ENCODE results near the gene LYPD6.
"Not testable (repeated sequence)": the region's sequence is repeated elsewhere in the genome, so short reads cannot be mapped to it uniquely, and the experiment has no call there.

The LYPD6 gene

GRCh38 chr2:149330127-149331022 is at the start of gene LYPD6:
LYPD6 (plus strand) TSS chr2:149330587; CDS start chr2:149437709, 107,122 bp downstream.
- DNase-seq (ENCODE audit: low read depth in 2 of 2): no peak

GRCh38 chr2:149281441-149281840 is 48.9 kb upstream of the LYPD6 start:
- no peak for DNase-seq (ENCODE audit: low read depth in 2 of 2)

- DNase-seq (ENCODE audit: low read depth in 2 of 2): no peak
These were observed 39.7 kb upstream of the LYPD6 start for GRCh38 chr2:149290662-149291061.

GRCh38 chr2:149291881-149292280 is 38.5 kb upstream of the LYPD6 start:
- DNase-seq (ENCODE audit: low read depth in 2 of 2): no peak

- DNase-seq (ENCODE audit: low read depth in 2 of 2): no peak
These were observed 34.4 kb upstream of the LYPD6 start for GRCh38 chr2:149296031-149296430.

- DNase-seq (ENCODE audit: low read depth in 2 of 2): no peak
These were observed 23.4 kb upstream of the LYPD6 start for GRCh38 chr2:149307014-149307413.

GRCh38 chr2:149310349-149310748 is 20.0 kb upstream of the LYPD6 start:
- DNase-seq (ENCODE audit: low read depth in 2 of 2): no peak

GRCh38 chr2:149312039-149312438 is 18.3 kb upstream of the LYPD6 start:
- DNase-seq (ENCODE audit: low read depth in 2 of 2): no peak

GRCh38 chr2:149313512-149313972 is 16.8 kb upstream of the LYPD6 start:
- no peak for DNase-seq (ENCODE audit: low read depth in 2 of 2)

- no peak for DNase-seq (ENCODE audit: low read depth in 2 of 2)
These were observed 15.7 kb upstream of the LYPD6 start for GRCh38 chr2:149314687-149315086.

GRCh38 chr2:149315461-149315860 is 14.9 kb upstream of the LYPD6 start:
- DNase-seq (ENCODE audit: low read depth in 2 of 2): no peak

GRCh38 chr2:149318566-149318965 is 11.8 kb upstream of the LYPD6 start:
- DNase-seq (ENCODE audit: low read depth in 2 of 2): not testable (repeated sequence)

GRCh38 chr2:149320362-149320761 is 10.0 kb upstream of the LYPD6 start:
- no peak for DNase-seq (ENCODE audit: low read depth in 2 of 2)

GRCh38 chr2:149329068-149329467 is 1.3 kb upstream of the LYPD6 start:
- no peak for DNase-seq (ENCODE audit: low read depth in 2 of 2)

- no peak for DNase-seq (ENCODE audit: low read depth in 2 of 2)
These were observed 779 bp upstream of the LYPD6 start for GRCh38 chr2:149329489-149330126.

- no peak for DNase-seq (ENCODE audit: low read depth in 2 of 2)
These were observed 625 bp downstream of the LYPD6 start for GRCh38 chr2:149331023-149331400.

GRCh38 chr2:149332364-149332763 is 2.0 kb downstream of the LYPD6 start:
- DNase-seq (ENCODE audit: low read depth in 2 of 2): no peak

GRCh38 chr2:149333636-149334035 is 3.2 kb downstream of the LYPD6 start:
- DNase-seq (ENCODE audit: low read depth in 2 of 2): no peak

- no peak for DNase-seq (ENCODE audit: low read depth in 2 of 2)
These were observed 3.8 kb downstream of the LYPD6 start for GRCh38 chr2:149334156-149334555.

- no peak for DNase-seq (ENCODE audit: low read depth in 2 of 2)
These were observed 8.9 kb downstream of the LYPD6 start for GRCh38 chr2:149339324-149339723.

- no peak for DNase-seq (ENCODE audit: low read depth in 2 of 2)
These were observed 12.1 kb downstream of the LYPD6 start for GRCh38 chr2:149342509-149342908.

- DNase-seq (ENCODE audit: low read depth in 2 of 2): no peak
These were observed 13.7 kb downstream of the LYPD6 start for GRCh38 chr2:149344105-149344504.

- DNase-seq (ENCODE audit: low read depth in 2 of 2): no peak
These were observed 15.9 kb downstream of the LYPD6 start for GRCh38 chr2:149346272-149346671.

Data from stimulated activated CD4-positive, alpha-beta T cell treated with anti-CD3 and anti-CD28 coated beads, Interleukin-1b, Interleukin-23, amount 100 ng/mL, for 4 hours (primary cell).